ENCODE data around the gene STAG1.

DNA sequence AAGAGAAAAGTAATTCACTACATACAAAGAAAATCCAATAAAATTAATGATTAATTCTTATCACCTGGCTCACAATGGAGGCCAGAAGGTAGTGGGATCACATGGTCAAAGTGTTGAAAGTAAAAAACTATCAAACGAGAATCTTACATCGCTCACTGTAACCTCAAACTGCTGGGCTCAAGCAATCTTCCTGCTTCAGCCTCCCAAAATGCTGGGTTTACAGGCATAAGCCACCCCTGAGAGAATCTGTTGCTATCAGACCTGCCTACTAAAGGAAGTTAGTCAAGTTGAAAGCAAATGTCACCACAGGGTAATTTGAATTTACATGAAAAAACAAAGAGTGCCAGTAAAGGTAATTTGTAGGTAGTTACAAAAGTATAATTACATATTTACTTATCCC, 398.7 kb downstream of the STAG1 start:
- TF ChIP-seq, protein P1, sequence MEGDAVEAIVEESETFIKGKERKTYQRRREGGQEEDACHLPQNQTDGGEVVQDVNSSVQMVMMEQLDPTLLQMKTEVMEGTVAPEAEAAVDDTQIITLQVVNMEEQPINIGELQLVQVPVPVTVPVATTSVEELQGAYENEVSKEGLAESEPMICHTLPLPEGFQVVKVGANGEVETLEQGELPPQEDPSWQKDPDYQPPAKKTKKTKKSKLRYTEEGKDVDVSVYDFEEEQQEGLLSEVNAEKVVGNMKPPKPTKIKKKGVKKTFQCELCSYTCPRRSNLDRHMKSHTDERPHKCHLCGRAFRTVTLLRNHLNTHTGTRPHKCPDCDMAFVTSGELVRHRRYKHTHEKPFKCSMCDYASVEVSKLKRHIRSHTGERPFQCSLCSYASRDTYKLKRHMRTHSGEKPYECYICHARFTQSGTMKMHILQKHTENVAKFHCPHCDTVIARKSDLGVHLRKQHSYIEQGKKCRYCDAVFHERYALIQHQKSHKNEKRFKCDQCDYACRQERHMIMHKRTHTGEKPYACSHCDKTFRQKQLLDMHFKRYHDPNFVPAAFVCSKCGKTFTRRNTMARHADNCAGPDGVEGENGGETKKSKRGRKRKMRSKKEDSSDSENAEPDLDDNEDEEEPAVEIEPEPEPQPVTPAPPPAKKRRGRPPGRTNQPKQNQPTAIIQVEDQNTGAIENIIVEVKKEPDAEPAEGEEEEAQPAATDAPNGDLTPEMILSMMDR (IDR thresholded peaks at IDR 0.05), result no peak
- TF ChIP-seq, protein P2, sequence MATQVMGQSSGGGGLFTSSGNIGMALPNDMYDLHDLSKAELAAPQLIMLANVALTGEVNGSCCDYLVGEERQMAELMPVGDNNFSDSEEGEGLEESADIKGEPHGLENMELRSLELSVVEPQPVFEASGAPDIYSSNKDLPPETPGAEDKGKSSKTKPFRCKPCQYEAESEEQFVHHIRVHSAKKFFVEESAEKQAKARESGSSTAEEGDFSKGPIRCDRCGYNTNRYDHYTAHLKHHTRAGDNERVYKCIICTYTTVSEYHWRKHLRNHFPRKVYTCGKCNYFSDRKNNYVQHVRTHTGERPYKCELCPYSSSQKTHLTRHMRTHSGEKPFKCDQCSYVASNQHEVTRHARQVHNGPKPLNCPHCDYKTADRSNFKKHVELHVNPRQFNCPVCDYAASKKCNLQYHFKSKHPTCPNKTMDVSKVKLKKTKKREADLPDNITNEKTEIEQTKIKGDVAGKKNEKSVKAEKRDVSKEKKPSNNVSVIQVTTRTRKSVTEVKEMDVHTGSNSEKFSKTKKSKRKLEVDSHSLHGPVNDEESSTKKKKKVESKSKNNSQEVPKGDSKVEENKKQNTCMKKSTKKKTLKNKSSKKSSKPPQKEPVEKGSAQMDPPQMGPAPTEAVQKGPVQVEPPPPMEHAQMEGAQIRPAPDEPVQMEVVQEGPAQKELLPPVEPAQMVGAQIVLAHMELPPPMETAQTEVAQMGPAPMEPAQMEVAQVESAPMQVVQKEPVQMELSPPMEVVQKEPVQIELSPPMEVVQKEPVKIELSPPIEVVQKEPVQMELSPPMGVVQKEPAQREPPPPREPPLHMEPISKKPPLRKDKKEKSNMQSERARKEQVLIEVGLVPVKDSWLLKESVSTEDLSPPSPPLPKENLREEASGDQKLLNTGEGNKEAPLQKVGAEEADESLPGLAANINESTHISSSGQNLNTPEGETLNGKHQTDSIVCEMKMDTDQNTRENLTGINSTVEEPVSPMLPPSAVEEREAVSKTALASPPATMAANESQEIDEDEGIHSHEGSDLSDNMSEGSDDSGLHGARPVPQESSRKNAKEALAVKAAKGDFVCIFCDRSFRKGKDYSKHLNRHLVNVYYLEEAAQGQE (IDR thresholded peaks at IDR 0.05; ENCODE audit: insufficient read depth in 1 of 2, low read depth in 2 of 2, low read length in 1 of 2), result no peak
- no peak for TF ChIP-seq TCF7L2 (IDR thresholded peaks at IDR 0.05; ENCODE audit: low read depth, low read length)

Data from Panc1 (cell line).